A673 (cell line): Measurements from ENCODE around the gene CLHC1.
"Not testable (repeated sequence)": the region's sequence is repeated elsewhere in the genome, so short reads cannot be mapped to it uniquely, and the experiment has no call there.

Experiments used
- EZH2 ChIP-seq: fragments of 200-600 bp; sonication (generic); IDR thresholded peaks from 2 replicates; pipeline ENCODE4 v1.6.1; 2017; ENCODE audit warnings: borderline replicate concordance, low read depth, mild to moderate bottlenecking, mixed read lengths, antibody characterized with exemption, low read length; ENCODE audit not compliant: poor library complexity, severe bottlenecking
- TF ChIP-seq, protein P1 (sequence below): fragments of 300-800, 200-600 bp; sonication (generic); conservative IDR thresholded peaks from 2 replicates; pipeline ENCODE4 v1.5.1; 2017; ENCODE audit warnings: low read depth, mild to moderate bottlenecking, antibody characterized with exemption, low read length, moderate library complexity, mixed read lengths

DNA sequence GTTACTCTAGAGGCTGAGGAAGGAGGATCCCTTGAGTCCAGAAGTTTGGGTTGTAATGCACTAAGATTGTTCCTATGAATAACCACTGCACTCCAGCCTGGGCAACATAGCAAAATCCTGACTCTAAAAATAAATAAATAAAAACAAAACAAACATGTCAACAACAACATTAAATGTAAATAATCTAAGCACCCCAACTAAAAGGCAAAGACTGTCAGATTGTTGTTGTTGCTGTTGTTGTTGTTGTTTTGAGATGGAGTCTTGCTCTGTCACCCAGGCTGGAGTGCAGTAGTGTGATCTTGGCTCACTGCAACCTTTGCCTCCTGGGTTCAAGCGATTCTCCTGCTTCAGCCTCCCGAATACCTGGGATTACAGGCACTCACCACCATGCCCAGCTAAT, 40.2 kb downstream of the CLHC1 start:
- TF ChIP-seq, protein P1, sequence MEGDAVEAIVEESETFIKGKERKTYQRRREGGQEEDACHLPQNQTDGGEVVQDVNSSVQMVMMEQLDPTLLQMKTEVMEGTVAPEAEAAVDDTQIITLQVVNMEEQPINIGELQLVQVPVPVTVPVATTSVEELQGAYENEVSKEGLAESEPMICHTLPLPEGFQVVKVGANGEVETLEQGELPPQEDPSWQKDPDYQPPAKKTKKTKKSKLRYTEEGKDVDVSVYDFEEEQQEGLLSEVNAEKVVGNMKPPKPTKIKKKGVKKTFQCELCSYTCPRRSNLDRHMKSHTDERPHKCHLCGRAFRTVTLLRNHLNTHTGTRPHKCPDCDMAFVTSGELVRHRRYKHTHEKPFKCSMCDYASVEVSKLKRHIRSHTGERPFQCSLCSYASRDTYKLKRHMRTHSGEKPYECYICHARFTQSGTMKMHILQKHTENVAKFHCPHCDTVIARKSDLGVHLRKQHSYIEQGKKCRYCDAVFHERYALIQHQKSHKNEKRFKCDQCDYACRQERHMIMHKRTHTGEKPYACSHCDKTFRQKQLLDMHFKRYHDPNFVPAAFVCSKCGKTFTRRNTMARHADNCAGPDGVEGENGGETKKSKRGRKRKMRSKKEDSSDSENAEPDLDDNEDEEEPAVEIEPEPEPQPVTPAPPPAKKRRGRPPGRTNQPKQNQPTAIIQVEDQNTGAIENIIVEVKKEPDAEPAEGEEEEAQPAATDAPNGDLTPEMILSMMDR = not testable (repeated sequence)
- not testable (repeated sequence) for TF ChIP-seq EZH2
